A549 (cell line): ENCODE results near the gene LY6G5B.

Source experiments
- CHD4 ChIP-seq: fragments of 200-600 bp; sonication (generic); IDR thresholded peaks from 2 replicates; pipeline ENCODE4 v1.6.1; 2016; ENCODE audit warnings: antibody characterized with exemption, mild to moderate bottlenecking, borderline replicate concordance
- CTCF ChIP-seq: fragments of >200 bp; sonication (Bioruptor Twin); formaldehyde crosslinking; IDR thresholded peaks from 3 replicates; pipeline ENCODE4 v1.5.1; 2016
- EP300 ChIP-seq, 2 experiments: fragments of >200 bp; sonication (Bioruptor Twin); formaldehyde crosslinking; IDR thresholded peaks; 2 replicates in 1 of 2; 3 replicates in 1 of 2; pipeline ENCODE4 v1.6.1; 2016 to 2017
- JUN ChIP-seq, 2 experiments: fragments of >200 bp; sonication (Bioruptor Twin); formaldehyde crosslinking; IDR thresholded peaks; 2 replicates in 1 of 2; 3 replicates in 1 of 2; pipeline ENCODE4 v1.6.1; 2016 to 2017
- MYC ChIP-seq: IDR thresholded peaks from 2 replicates; pipeline ENCODE4 v1.6.1; 2012; ENCODE audit warnings: mild to moderate bottlenecking, inconsistent platforms, low read length, improper control_type of control experiment, borderline replicate concordance
- NFE2L2 ChIP-seq: fragments of 150-350 bp; conservative IDR thresholded peaks from 2 replicates; pipeline ENCODE4 v1.6.1; 2014; ENCODE audit warnings: low read length
- PHF8 ChIP-seq: fragments of 200-600 bp; sonication (generic); IDR thresholded peaks from 2 replicates; pipeline ENCODE4 v1.6.1; 2016; ENCODE audit warnings: low read depth, mild to moderate bottlenecking, antibody characterized with exemption, moderate library complexity, borderline replicate concordance
- POLR2A ChIP-seq: IDR thresholded peaks from 2 replicates; pipeline ENCODE4 v1.6.1; 2012; ENCODE audit warnings: mild to moderate bottlenecking, low read length
- RAD21 ChIP-seq, 2 experiments: fragments of >200 bp in 1 of 2; sonication (Bioruptor Twin) in 1 of 2; formaldehyde crosslinking in 1 of 2; IDR thresholded peaks in 1 of 2; conservative IDR thresholded peaks in 1 of 2; 2 replicates in 1 of 2; 3 replicates in 1 of 2; pipeline ENCODE4 v1.6.1; 2012 to 2018; ENCODE audit warnings: inconsistent platforms in 1 of 2
- ZFP36 ChIP-seq: fragments of 450-650 bp; IDR thresholded peaks from 2 replicates; pipeline ENCODE4 v1.6.1; 2014; ENCODE audit warnings: borderline replicate concordance; ENCODE audit not compliant: partially characterized antibody
- ZNF302 ChIP-seq: fragments of 250-450 bp; sonication (Bioruptor Pico); IDR thresholded peaks from 2 replicates; pipeline ENCODE4 v1.9.0; 2021; ENCODE audit warnings: inconsistent platforms, mild to moderate bottlenecking, moderate library complexity

DNA sequence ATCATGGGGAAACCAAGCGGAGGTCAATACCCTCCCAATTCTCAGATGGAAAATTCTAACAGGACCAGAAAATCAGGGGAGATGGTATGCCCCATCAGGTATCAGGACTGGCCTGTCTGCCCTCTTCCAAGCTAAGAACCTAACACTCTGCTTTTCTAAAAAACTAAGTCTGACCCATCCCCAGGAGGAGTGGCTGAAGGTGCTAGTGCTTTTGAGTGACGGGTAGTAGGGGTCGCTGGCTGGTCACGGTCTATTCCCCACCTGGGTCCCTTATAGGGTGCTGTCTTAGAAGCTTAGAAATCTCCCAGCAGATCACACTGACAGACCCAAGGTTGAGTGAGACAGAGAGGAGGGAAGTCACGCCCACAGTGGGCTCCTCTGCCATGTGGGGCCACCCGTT, 23.8 kb downstream of the LY6G5B start:
- TF ChIP-seq ZNF302 (CRISPR knock-in tag) (no peak), CTCF (no peak), POLR2A (no peak), NFE2L2 (no peak), RAD21 (conservative IDR thresholded peaks at IDR 0.05 in 1 of 2, IDR thresholded peaks at IDR 0.05 in 1 of 2) (no peak), EP300 (IDR thresholded peaks at IDR 0.05) (no peak), CHD4 (no peak), JUN (IDR thresholded peaks at IDR 0.05) (no peak), MYC (no peak), ZFP36 (no peak), PHF8 (no peak)
